HG03045 (cell line): ENCODE measurements around the gene ZAP70.

Source experiments
- ATAC-seq: cut with Tn5 transposase; IDR thresholded peaks from one replicate; pipeline ENCODE4 v1.9.1; 2021; ENCODE audit warnings: mild to moderate bottlenecking, moderate library complexity; ENCODE audit not compliant: unreplicated experiment

ZAP70 gene

DNA sequence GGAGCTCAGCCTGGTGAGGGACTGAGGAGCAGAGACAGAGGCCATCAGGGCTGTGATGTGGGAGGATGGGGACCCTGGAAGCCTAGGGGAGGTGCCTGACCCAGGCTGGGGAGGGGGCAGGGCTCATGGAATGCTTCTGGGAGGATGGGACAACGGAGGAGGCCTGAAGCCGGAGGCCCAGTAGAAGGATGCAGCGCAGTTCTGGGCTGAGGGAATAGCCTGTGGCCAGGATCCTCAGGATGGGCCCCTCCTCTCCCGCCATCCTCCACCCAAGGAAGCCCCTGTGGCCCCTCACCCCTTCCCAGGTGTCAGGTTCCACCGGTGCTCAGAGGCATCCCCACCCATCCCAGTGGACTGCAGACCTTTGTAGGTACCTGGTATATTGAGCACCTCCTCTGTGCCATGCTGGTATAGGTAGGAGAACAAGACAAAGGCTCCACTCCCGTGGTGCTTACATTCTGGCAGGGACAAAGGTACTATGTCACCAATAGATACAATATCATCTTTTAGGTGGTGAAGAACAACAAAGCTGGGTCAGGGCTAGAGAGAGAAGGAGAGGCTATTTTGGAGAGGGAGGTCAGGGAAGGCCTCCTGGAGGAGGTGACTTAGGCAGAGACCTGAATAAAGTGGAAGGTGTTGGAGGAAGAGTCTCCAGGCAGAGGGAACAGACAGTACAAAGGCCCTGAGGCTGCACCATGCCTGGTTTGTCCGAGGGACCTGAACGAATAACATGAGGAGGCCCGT, 2.7 kb downstream of the ZAP70 start:
- no peak for ATAC-seq

DNA sequence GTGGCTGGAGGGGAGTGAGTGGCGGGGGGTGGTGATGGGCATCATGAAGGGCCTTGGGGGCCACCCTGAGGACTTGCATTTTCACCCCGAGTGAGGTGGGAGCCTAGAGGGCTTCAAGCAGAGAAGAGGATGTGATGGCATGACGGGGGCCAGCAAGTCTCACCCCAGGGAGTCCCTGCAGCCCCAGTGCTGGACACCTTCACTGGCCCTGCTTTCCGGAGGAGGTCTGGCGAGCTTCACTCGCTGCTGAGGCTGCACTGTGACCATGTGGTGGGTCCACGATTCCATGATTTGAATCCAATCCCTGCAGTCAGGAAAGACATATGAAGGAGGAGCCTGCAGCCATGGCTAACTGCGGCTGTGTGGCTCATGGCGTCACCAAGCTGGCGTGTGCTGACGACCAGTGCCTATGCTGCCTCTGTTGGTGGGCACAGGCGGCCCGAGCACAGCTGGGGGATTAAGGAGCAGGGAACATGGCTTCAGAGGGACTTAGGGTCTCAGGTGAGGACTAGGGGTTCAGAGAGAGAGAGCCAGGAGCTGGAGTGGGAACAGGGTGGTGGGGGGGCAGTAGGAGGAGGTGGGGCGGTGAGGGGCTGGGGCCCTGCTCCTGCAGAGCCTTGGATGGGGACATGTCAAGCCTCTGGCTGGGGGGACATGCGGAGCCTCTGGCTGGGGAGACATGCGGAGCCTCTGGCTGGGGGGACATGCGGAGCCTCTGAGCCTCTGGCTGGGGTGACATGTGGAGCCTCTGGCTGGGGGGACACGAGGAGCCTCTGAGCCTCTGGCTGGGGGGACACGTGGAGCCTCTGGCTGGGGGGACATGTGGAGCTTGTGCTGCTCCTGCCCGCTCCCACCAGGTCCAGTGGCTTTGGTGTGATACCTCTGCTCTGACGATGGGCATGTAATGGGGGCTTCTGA, 3.6 kb downstream of the ZAP70 start:
- ATAC-seq: no peak

DNA sequence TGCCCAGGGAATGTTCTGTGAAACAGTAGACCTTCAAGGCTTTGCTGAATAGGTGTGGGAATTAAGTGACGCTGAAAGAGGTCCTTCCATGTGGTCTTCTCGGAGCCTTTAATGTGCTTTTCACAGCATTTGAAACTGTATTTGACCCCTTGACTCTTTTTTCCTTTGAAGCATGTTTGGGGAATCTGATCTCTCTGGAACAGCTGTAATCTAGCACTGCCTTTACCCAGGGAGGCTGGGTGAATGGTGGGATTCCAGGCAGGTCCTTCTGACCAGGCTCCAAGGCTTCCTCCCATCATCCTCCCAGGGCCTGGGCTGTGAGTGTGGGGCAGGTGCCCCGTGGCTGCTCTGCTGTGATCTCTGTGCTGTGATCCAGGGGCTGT, 4.2 kb downstream of the ZAP70 start:
- no peak for ATAC-seq

DNA sequence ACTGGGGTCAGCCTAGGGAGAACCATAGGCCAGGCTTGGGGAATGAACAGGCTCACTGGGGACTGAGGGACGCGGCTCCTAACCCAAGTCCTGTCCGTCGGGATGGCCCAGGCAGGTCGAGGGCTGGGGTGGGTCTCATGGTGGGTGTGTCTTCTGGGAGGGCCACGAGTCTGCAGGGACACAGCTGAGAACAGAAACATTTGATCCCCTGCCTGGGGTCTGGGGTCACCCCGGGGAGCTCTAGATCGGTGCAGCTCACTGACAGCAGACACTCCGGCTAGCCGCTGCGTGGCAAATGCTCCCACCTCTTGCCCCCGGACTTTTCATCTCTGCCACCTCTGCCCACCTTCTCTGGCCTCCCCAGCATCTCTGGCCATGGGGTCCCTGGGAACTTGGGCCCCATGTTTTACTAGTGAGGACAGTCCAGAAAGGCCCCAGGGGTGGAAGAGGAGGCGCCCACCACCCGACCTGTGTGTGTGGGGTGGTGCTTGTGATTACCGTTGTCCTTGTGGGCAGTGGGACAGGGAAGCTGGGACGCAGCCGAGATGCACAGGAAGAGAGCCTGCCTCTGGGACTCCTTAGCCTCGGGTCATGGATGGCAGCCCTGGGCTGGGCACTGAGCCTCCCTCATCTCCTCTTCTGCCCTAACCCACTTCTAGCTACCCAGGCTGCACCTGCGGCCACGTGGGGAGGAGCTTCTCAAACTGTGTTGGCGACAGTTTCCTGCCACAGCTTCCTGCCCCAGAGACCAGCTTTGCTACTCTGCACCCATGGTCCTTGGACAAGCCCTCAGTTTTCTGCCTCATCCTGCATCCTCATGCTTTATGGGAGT, 4.9 kb downstream of the ZAP70 start:
- no peak for ATAC-seq

DNA sequence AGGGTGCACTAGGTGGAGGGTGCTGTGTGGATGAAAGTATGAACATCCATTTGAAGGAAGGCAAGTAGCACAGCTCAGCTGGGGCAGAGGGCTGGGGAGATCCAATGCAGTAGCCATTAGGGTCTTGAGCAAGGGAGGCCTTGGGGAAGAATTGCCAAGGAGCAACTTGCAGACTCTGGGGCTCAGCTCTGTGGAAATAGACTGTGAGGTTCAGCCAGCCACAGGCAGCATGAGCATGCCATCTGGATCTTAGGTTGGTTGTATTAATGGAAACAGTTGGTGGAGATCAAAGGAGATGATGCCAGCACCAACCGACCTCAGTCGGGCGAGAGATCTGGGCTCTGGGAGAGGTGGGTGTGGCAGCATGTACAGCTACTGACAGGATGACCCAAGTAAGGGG, 5.6 kb downstream of the ZAP70 start:
- ATAC-seq: no peak

DNA sequence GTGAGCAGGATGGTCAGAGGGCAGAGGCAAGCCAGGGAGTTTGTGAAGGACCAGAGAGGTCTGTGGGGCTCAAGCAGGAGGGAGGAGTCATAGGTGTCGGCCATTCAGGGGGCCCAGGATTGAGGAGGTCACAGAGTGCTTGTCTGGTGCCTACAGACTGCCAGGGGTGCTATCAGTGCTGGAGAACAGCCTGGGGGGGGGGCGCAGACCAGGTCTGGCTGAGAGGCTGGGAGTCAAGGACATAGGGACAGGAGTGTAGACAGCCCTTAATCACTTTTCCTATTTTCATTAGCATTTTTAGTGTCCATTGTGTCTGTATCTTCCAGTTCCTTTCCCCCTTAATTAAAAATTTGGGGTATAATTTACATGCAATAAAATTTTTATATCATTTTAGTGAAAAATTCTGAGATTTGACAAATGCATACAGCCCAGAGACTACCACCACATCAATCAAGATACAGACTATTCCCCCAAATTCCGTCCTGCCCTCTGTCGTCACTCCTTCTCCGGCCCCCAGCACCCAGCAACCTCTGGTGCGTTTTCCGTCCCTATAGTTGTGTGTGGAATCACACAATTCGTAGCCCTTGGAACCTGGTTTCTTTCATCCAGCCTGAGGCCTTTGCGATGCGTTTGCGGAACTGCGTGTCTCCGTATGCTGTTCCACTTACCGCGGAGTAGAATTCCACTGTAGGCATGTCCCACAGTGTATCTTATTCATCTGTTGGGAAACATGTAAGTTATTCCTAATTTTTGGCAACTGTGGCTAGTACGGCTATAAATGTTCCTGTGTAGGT, 6.2 kb downstream of the ZAP70 start:
- ATAC-seq: no peak

DNA sequence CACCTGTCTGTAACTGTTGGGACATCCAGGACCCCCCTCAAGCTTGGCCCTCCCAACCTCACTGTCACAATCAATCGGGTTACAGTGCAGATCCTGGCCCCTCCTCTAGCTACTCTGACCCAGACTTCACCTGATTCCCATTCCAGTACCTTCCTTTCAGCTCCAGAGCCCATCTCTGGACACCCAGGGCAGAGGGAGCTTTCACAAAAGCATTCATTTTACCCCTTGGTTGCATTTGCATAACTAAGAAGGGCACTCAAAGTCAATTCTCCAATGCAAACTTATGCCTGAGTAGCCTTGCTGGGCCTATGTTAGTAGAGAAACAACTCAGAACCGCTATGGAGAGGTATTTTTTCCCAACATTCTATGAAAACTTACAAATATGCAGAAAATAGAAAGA, 7.4 kb downstream of the ZAP70 start:
- ATAC-seq: no peak

DNA sequence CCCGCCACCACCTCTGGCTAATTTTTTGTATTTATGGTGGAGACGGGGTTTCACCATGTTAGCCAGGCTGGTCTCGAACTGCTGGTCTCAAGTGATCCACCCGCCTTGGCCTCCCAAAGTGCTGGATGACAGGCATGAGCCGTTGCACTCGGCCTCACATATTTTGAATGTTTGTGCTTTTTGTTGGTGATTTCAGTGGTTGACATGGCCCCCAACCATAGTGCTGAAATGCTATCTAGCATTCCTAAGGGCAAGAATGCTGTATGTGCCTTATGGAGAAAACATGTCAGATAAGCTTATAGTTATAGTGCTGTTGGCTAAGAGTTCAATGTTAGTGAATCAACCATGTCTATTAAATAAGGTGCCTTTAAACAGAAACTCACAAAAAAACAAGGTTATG, 8.9 kb downstream of the ZAP70 start:
- no peak for ATAC-seq

DNA sequence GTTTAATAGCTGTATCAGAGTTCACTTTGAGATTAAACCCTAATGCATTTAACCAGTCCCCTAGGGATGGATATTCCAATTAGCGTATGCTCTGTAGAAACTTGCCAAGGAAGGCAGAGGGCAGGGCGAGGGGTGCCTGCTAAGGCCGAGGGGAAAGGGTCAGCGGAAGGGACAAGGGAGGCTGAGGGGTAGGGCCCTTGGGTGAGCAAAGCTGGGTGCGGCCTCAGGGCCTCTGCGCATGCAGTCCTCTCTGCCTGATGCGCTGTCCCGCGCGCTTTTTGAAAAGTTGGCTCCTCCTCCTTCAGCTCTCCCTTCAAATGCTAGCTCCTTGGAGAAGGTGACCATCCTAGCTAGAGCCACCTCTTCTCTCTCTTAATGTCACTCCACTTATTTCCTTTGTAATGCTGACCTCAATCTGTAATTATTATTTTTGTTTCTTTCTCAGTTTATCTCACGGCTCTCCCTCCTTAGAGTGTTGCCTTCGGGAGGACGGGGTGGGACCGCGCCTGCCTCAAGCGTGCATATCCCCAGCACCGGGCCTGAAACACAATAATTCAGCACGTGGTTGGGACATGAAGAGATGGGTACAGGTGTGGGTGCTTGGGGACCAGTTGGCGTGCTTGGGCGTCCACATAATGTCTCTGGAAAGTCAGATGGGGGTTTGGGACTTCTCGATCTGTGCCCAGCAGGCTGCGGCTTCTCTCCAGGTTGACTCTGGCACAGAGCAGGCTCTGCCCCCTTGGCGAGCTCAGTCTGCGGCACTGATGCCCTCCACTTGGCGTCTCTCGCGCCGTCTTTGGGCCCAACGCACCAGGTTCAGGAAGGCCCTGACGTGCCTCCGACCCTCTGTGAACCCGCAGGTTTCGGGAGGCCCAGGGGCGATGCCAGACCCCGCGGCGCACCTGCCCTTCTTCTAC, 10.0 kb downstream of the ZAP70 start:
- no peak for ATAC-seq

DNA sequence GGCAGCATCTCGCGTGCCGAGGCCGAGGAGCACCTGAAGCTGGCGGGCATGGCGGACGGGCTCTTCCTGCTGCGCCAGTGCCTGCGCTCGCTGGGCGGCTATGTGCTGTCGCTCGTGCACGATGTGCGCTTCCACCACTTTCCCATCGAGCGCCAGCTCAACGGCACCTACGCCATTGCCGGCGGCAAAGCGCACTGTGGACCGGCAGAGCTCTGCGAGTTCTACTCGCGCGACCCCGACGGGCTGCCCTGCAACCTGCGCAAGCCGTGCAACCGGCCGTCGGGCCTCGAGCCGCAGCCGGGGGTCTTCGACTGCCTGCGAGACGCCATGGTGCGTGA, 10.7 kb downstream of the ZAP70 start:
- no peak for ATAC-seq

DNA sequence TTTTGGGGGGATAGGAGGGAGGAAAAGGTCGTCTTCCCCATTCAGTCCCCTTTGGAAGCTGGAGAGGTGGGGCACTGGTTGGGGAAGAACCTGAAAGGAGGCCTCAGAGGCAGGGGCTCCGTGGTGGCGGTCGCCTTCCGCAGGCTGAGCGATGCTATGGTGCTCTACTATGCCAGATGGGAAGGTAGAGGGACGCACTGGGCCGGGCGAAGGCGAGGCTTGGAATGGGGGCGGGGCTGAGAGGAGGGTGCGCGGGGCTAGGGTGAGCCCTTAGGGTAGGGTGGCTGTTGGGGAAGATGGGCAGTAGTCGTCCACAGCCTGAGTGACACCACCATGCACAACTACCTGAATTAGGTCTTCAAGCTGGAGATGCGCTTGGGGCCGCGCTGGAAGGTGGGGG, 11.1 kb downstream of the ZAP70 start:
- no peak for ATAC-seq

DNA sequence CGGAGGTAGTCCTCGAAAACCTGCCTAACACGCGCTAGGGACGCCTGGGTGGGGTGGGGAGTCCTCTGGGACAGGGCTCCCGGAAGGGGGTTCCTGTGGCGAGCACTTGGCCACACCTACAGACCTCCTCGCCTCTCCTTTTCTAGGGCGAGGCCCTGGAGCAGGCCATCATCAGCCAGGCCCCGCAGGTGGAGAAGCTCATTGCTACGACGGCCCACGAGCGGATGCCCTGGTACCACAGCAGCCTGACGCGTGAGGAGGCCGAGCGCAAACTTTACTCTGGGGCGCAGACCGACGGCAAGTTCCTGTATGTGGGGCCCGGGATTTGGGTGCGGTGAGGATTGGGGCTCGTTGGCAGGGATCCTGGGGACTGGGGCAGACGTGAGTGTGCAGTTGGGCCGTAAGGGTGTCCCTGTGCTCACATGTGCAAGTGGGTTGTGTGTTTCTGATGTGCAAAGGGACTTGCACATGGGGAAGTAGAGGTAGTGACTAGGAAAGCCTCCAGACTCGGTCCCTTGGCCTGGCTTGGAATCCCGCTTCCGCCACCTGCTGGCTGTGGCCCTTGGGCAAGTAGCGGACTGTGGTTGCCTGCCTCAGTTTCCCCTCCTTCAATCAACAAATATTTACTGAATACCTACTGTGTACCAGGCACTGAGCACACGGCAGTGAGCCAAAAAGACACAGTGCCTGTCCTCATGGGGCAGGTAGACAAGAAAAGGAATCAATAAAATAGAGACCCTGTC, 11.7 kb downstream of the ZAP70 start:
- ATAC-seq: no peak

DNA sequence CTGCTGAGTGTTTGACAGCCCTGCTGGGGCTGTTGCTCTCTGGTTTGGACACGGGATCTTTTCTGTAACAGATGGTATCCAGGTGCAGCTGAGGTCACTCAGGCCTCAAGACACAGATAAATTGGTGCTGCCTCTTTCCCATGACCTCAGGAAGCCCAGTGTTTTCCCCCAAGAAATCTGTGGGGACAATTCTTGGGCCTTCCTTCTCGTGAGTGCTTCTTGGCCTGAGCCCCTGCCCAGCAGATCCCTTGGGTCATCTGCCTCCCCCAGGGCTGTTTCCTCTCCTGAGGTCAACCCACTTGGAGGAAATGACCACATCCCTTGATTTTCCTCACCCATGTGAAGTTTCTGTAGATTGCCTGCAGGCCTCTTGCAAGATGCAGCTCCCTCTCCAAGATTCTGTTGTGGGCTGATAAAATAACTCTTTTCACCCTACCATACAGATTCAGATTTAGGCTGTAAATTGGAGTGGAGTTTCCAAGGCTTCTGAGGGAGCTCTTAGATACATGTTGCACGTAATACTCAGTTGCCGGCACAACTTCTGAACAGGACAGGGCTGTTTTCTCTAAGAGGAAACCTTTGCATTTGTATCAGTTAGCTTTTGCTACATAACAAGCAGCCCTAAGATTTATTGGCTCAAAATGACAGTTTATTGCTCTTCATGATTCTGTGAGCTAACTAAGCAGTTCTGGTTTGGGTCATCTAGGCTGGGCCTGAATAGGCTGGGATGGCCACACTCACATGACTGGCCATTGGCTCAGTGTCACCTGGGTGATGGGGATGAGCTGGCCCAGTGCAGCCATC, 13.1 kb downstream of the ZAP70 start:
- no peak for ATAC-seq

DNA sequence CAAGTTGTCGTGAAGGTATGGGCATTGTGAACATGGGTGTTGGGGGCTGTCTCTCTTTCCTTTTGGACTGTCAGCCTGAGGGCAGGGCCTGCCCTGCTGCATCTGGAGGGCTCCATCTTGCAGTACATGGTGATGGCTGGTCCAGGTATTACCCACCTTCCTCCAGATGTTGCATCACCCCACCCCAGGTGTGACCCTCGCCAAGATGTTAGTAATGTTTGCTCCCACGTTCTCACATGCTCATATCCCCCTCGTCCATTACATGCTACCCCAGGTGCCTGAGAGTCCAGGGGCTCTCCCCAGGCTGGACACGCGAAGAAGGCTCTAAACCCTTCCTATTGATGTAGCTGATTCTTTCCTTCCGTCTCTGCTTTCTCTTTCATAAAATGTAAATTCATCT, 13.9 kb downstream of the ZAP70 start:
- no peak for ATAC-seq

DNA sequence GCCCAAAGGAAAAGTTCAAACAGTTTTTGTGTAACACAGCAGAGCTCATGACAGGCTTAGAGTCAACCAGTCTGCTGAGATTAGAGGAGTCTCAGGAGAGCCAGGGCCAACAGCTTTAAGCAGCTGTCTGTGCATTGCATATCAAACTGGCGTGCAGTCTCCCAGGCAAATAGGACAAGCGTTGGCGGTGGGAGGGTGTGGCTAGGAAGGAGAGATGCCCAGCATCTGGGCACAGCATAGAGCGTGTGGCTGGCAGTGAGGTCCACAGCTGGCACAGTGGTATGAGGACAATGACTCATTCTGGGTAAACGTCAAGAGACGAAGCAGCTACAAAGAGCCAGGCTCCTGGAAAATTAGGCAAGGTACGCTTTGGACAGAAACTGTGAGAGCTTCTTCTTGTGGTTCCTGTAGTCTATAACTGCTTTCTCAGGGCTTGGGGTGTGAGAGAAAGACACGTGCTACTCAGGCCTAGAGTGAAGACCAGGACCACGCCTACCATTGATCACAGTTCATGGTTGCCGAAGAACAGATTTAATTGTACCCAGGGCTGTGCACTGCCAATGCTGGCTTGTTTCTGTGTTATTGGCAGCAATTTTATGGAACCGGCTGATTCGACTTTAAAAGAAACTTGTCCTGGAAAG, 14.8 kb downstream of the ZAP70 start:
- no peak for ATAC-seq

DNA sequence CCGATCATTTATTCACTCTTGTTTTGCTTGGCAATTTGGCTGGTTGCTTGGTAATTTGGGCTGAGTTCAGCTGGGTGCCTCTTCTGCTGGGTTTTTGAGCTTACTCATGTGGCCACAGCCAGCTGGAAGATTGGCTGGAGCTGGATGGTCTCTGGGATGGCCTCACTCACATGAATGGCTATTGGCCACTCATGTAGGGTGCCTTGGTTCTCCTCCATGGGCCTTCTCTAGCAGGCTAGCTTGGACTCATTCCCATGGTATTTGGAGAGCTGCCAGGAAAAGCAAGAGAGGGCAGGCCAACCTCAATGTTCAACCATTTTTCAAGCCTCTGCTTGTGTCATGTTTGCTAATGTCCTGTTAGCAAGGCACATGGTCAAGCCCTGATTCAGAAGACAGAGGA, 16.9 kb downstream of the ZAP70 start:
- no peak for ATAC-seq

DNA sequence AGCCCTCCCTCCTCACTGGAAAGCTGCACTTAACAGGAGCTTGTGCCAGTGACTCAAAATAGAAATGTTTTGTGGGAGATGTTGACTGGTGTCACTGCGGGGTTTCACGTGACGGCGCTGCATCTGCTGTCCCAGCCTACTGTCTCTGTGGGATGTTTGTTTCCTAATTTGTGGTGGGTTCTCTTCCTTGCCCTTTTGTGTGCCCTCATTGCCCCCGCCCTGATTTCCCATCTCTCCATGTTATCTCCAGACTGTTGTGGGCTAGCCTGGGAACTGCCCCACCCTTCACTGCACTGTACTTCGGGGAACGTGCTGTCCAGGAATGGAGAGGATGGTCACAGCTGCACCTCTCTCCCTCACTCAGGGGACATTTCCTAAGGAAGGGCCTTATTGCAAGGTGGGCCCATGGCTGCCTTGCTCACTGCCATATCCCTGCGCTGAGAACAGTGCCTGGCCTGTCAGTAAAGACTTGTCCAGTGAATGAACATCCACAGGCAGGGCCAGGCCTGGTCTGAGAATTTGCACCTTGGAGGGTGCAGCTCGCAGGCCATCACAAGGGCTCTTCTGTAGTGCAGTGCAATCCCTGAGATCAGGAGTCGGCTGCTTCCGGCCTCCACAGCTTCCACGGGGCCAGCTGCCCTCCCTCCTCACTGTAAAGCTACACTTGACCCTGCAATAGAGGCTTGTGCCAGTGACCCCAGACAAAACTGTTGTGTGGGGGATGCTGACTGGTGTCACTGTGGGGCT, 18.1 kb downstream of the ZAP70 start:
- ATAC-seq: no peak
